Endothelial cell of umbilical vein (primary cell): ENCODE data around the gene ELAPOR2. TPM values are rescaled to one million over a fixed set of nuclear protein-coding genes. Genes with fewer than 3 reads are reported as not detected.
A peak's percentile ranks its signal among the peaks of the same experiment; 100 is the strongest.

ENCODE experiments used
- BruUV-seq: library from RNA; stranded (reverse); fragments of 400-500 nt; replicated peaks from 2 replicates; lab custom pipeline; 2021; lab: Mats Ljungman, UMichigan
- CTCF ChIA-PET: fragments of 300-600, 350-600 bp; sonication (Branson Sonifier 250); formaldehyde crosslinking; loops from one replicate; lab custom pipeline; 2021; ENCODE audit warnings: antibody characterized with exemption, inconsistent platforms; lab: Charles Lee
- POLR2A ChIA-PET: fragments of 300-600, 350-600 bp; sonication (Branson Sonifier 250); formaldehyde crosslinking; loops from one replicate; lab custom pipeline; 2021; ENCODE audit warnings: antibody characterized with exemption, inconsistent platforms; lab: Charles Lee
- DNase-seq: peaks from one replicate; pipeline ENCODE4 v3.0.0-alpha.2; 2011; ENCODE audit warnings: low read depth, low spot score
- FAIRE-seq: peaks from 2 replicates; lab custom pipeline; 2011; peaks lifted over from hg19 to GRCh38; lab: Jason Lieb, UNC
- H2AFZ ChIP-seq: 2 replicates; pipeline ENCODE4 v1.6.0; 2012; ENCODE audit warnings: low read depth, low read length, control low read depth, inconsistent platforms
- H3K27ac ChIP-seq: 2 replicates; pipeline ENCODE4 v1.5.1; 2011; ENCODE audit warnings: low read depth, mild to moderate bottlenecking, control low read depth, low read length, moderate library complexity; ENCODE audit not compliant: insufficient read depth
- H3K27me3 ChIP-seq, 2 experiments: 2 replicates each; pipeline versions ENCODE4 v1.6.0 to v1.6.1; 2011; ENCODE audit warnings: low read length in 2 of 2, mixed read lengths in 1 of 2; ENCODE audit not compliant: control insufficient read depth in 2 of 2, insufficient read depth in 2 of 2
- H3K36me3 ChIP-seq, 2 experiments: 2 replicates in 1 of 2; 3 replicates in 1 of 2; pipeline ENCODE4 v1.5.1; 2011; ENCODE audit warnings: low read length in 2 of 2, mild to moderate bottlenecking in 1 of 2, moderate library complexity in 1 of 2; ENCODE audit not compliant: control insufficient read depth in 2 of 2, insufficient read depth in 2 of 2; ENCODE audit errors: extremely low read depth in 1 of 2
- H3K4me1 ChIP-seq: 3 replicates; pipeline ENCODE4 v1.5.1; 2011; ENCODE audit warnings: mild to moderate bottlenecking, low read length; ENCODE audit not compliant: control insufficient read depth, insufficient read depth; ENCODE audit errors: extremely low read depth
- H3K4me2 ChIP-seq: 2 replicates; pipeline ENCODE4 v1.6.1; 2011; ENCODE audit warnings: low read length, control low read depth, mixed read lengths; ENCODE audit not compliant: insufficient read depth
- H3K4me3 ChIP-seq, 3 experiments: fragments of 200-600 bp in 1 of 3; sonication (generic), shearing (Covaris generic) in 1 of 3; replicated peaks in 1 of 3; 2 replicates each; pipeline ENCODE4 v1.5.1; 2011 to 2016; ENCODE audit warnings: control low read depth in 3 of 3, low read length in 3 of 3, mild to moderate bottlenecking in 2 of 3, inconsistent platforms in 1 of 3, low read depth in 1 of 3, moderate library complexity in 1 of 3; ENCODE audit not compliant: insufficient read depth in 1 of 3
- H3K79me2 ChIP-seq: 2 replicates; pipeline ENCODE4 v1.6.0; 2012; ENCODE audit warnings: low read length, inconsistent platforms; ENCODE audit not compliant: control insufficient read depth, insufficient read depth
- H3K9ac ChIP-seq: replicated peaks from 2 replicates; pipeline ENCODE3; 2011; ENCODE audit warnings: low read length, control low read depth; ENCODE audit not compliant: insufficient read depth; ENCODE audit errors: extremely low read depth
- H3K9me1 ChIP-seq: replicated peaks from 3 replicates; pipeline ENCODE4 v1.6.0; 2011; ENCODE audit warnings: mild to moderate bottlenecking, low read length; ENCODE audit not compliant: control insufficient read depth, insufficient read depth; ENCODE audit errors: extremely low read depth
- H3K9me3 ChIP-seq: replicated peaks from 2 replicates; pipeline ENCODE4 v1.5.1; 2012; ENCODE audit warnings: low read length, inconsistent platforms; ENCODE audit not compliant: control insufficient read depth, insufficient read depth
- H4K20me1 ChIP-seq: replicated peaks from 2 replicates; pipeline ENCODE3; 2011; ENCODE audit warnings: mild to moderate bottlenecking, low read length; ENCODE audit not compliant: control insufficient read depth, insufficient read depth; ENCODE audit errors: extremely low read depth
- EZH2 ChIP-seq: IDR thresholded peaks from 2 replicates; pipeline ENCODE4 v1.6.1; 2012; ENCODE audit warnings: borderline replicate concordance, low read depth, mild to moderate bottlenecking, moderate library complexity, low read length, inconsistent platforms; ENCODE audit not compliant: severe bottlenecking
- FOS ChIP-seq: IDR thresholded peaks from 2 replicates; pipeline ENCODE4 v1.6.1; 2011; ENCODE audit warnings: mild to moderate bottlenecking, low read length, moderate library complexity, borderline replicate concordance; ENCODE audit not compliant: insufficient read depth
- GATA2 ChIP-seq: IDR thresholded peaks from 2 replicates; pipeline ENCODE4 v1.7.0; 2011; ENCODE audit warnings: low read depth, mild to moderate bottlenecking, moderate library complexity, mixed read lengths, low read length; ENCODE audit not compliant: insufficient read length, insufficient read depth
- JUN ChIP-seq: IDR thresholded peaks from 2 replicates; pipeline ENCODE4 v1.6.1; 2011; ENCODE audit warnings: borderline replicate concordance, low read depth; ENCODE audit not compliant: insufficient read length, insufficient read depth
- MYC ChIP-seq: IDR thresholded peaks from one replicate; pipeline ENCODE4 v1.6.1; 2011; ENCODE audit warnings: mild to moderate bottlenecking, low read depth, low read length
- POLR2A ChIP-seq: IDR thresholded peaks from 2 replicates; pipeline ENCODE4 v1.6.1; 2012; ENCODE audit warnings: low read depth, mild to moderate bottlenecking, control low read depth, low read length
- POLR2AphosphoS5 ChIP-seq: IDR thresholded peaks from 2 replicates; pipeline ENCODE4 v1.6.1; 2012; ENCODE audit warnings: low read depth, mild to moderate bottlenecking, control low read depth, low read length, moderate library complexity; ENCODE audit not compliant: insufficient read depth
- dilution Hi-C: fragments of 300-500 bp; cut with MboI; formaldehyde crosslinking; loops from one replicate; pipeline ENCODE4 v1.15.0; 2019; ENCODE audit warnings: low sequenced_read_pairs; ENCODE audit not compliant: extremely low pct_ligation_motif_present
- intact Hi-C: fragments of 100-400 bp; cut with micrococcal nuclease; formaldehyde crosslinking; loops from one replicate; pipeline ENCODE4 v1.10.0; 2022
- polyA plus RNA-seq, 4 experiments: library from polyadenylated mRNA; depleted of rRNA in 3 of 4; stranded (reverse) in 3 of 4; unstranded in 1 of 4; fragments of >200 nt; gene quantifications; 2 replicates each; pipeline versions ENCODE4 v1.2.1 to v1.2.3, GENCODE V29; 2011 to 2012; ENCODE audit warnings: missing spikeins in 1 of 4
- total RNA-seq: library from RNA; stranded (reverse); gene quantifications from 2 replicates; pipeline ENCODE4 v1.2.3, GENCODE V29; 2021
- TF ChIP-seq, protein P1 (sequence below): IDR thresholded peaks from 2 replicates; pipeline ENCODE4 v1.6.1; 2011; ENCODE audit not compliant: insufficient read depth, insufficient read length
- TF ChIP-seq, protein P2 (sequence below), 2 donors: IDR thresholded peaks; 1 replicate in 1 of 2; 2 replicates in 1 of 2; pipeline ENCODE4 v1.5.1; 2011; ENCODE audit warnings: low read length in 2 of 2, mild to moderate bottlenecking in 2 of 2, moderate library complexity in 2 of 2, control low read depth in 1 of 2, inconsistent platforms in 1 of 2, low read depth in 1 of 2; ENCODE audit not compliant: insufficient read depth in 1 of 2; ENCODE audit errors: extremely low read depth in 1 of 2

Gene ELAPOR2
- total and polyA plus RNA-seq, 2 donors (not counting 3 experiments of a cell fraction or from before 2014, with no cell fraction given): 38.2 to 63.5 TPM

DNA sequence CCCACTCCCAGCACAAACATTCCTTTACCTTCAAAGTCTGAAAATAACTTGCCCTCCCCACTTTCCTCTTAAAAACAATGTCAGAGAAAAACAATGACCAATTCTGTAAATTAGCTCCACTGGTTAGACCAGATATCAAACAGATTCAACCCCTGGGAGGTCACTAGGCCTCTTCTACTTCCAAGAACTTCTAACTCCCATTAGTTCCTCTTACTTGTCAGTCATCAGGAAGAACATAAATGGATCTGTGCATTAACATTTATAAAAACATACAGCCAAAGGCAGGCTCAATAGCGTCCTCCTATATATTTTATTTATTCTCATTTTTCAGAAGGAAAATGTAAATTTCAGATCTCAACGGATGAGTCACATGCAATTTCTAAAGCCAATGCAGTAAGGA is 2.2 kb downstream of the ELAPOR2 start:
- Histone ChIP-seq H3K4me2 (peak overlapping the region; percentile 63), H3K27me3 (no peaks in the 10 kb centered on the region), H3K4me1 (peaks cover 43% of the 10 kb centered on the region), H4K20me1 (no peaks in the 10 kb centered on the region), H3K27ac (peak overlapping the region; percentile 83), H3K4me3 (no peak overlapping the region), H3K36me3 (no peaks in the 10 kb centered on the region), H3K9ac (peak overlapping the region; percentile 70), H3K9me1 (no peaks in the 10 kb centered on the region), H2AFZ (peak overlapping the region; percentile 37), H3K9me3 (no peaks in the 10 kb centered on the region), H3K79me2 (peaks cover 6% of the 10 kb centered on the region)
- FAIRE-seq: no peak
- peak; percentile 54 for DNase-seq
- intact Hi-C loops: loop anchor here (5.0 kb wide), 1 partner anchor 180 kb away; no protein-coding TSS in a partner anchor
- ChIA-PET POLR2A (interaction anchor here (0.6 to 4.1 kb wide), 2 partner anchors 95 to 105 kb away, joined by 5 to 14 read pairs; partner anchors contain the start of gene DMTF1), CTCF (interaction anchor here (1.0 to 4.4 kb wide), 3 partner anchors 66 to 129 kb away, joined by 3 to 43 read pairs (median 3); no protein-coding TSS in a partner anchor)
- dilution Hi-C loops: no loop called here
- no peak for TF ChIP-seq POLR2A
- TF ChIP-seq FOS: peak; percentile 9
- BruUV-seq: no TSS peak

DNA sequence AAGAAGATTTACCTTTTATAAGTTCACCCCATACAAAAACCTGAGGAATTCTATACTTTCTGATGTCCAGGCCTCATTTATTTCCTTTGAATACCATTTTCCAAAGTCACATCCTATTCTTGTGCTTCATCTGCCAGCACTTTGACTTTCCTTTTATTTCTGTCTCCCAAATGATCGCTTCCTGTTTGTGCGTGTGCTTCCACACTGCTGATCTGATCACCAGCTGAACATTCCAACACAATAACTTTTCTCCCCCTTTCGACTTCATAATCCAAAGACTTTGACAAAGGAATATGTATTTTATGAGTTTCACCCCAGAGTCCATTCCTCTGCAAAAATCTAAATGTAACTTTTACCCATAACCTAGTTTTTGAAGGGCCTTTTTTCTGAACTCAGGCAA is 3.1 kb downstream of the ELAPOR2 start:
- DNase-seq (peak; percentile 79), FAIRE-seq (peak; percentile 82)
- Histone ChIP-seq H3K4me1 (peaks cover 43% of the 10 kb centered on the region), H3K27ac (peak overlapping the region; percentile 83), H3K9ac (peak overlapping the region; percentile 70), H3K4me2 (peak overlapping the region; percentile 63), H3K9me1 (no peaks in the 10 kb centered on the region), H3K36me3 (no peaks in the 10 kb centered on the region), H3K79me2 (peaks cover 6% of the 10 kb centered on the region), H3K27me3 (no peaks in the 10 kb centered on the region), H2AFZ (peak overlapping the region; percentile 37), H4K20me1 (no peaks in the 10 kb centered on the region), H3K9me3 (no peaks in the 10 kb centered on the region), H3K4me3 (no peak overlapping the region)
- CTCF ChIA-PET: interaction anchor here (1.0 to 4.4 kb wide), 5 partner anchors 9 to 129 kb away, joined by 3 to 43 read pairs (median 4); no protein-coding TSS in a partner anchor
- POLR2A ChIA-PET: interaction anchor here (4.1 kb wide), 1 partner anchor 96 kb away, joined by 14 read pairs; the partner anchor contains the start of gene DMTF1
- TF ChIP-seq MYC (no peak), POLR2A (no peak), GATA2 (peak; percentile 70), FOS (no peak), POLR2AphosphoS5 (peak; percentile 46), JUN (peak; percentile 50), EZH2 (no peak)
- TF ChIP-seq, protein P1, sequence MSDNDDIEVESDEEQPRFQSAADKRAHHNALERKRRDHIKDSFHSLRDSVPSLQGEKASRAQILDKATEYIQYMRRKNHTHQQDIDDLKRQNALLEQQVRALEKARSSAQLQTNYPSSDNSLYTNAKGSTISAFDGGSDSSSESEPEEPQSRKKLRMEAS: no peak
- TF ChIP-seq, protein P2, sequence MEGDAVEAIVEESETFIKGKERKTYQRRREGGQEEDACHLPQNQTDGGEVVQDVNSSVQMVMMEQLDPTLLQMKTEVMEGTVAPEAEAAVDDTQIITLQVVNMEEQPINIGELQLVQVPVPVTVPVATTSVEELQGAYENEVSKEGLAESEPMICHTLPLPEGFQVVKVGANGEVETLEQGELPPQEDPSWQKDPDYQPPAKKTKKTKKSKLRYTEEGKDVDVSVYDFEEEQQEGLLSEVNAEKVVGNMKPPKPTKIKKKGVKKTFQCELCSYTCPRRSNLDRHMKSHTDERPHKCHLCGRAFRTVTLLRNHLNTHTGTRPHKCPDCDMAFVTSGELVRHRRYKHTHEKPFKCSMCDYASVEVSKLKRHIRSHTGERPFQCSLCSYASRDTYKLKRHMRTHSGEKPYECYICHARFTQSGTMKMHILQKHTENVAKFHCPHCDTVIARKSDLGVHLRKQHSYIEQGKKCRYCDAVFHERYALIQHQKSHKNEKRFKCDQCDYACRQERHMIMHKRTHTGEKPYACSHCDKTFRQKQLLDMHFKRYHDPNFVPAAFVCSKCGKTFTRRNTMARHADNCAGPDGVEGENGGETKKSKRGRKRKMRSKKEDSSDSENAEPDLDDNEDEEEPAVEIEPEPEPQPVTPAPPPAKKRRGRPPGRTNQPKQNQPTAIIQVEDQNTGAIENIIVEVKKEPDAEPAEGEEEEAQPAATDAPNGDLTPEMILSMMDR (IDR thresholded peaks at IDR 0.05; ENCODE audit: extremely low read depth in 1 of 2, insufficient read depth in 1 of 2, low read depth in 1 of 2, low read length in 2 of 2): no peak
- no TSS peak for BruUV-seq
- intact Hi-C loops: loop anchor here (5.0 kb wide), 1 partner anchor 181 kb away; no protein-coding TSS in a partner anchor
- dilution Hi-C loops: no loop called here
